H1 (cell line): Measurements from ENCODE around the gene GDPD5. TPM values are rescaled to one million over a fixed set of nuclear protein-coding genes. Genes with fewer than 3 reads are reported as not detected.

Experiments used
- CTCF ChIA-PET: fragments of 300-600 bp; sonication (Branson Sonifier 250); formaldehyde crosslinking; loops from one replicate; lab custom pipeline; 2021; ENCODE audit not compliant: partially characterized antibody; lab: Charles Lee
- POLR2A ChIA-PET: fragments of 300-600 bp; sonication (Branson Sonifier 250); formaldehyde crosslinking; loops from one replicate; lab custom pipeline; 2021; ENCODE audit warnings: inconsistent platforms; ENCODE audit not compliant: partially characterized antibody; lab: Charles Lee
- DNase-seq, 2 experiments: peaks; one replicate each; pipeline versions ENCODE4 v3.0.0 to v3.0.0-alpha.2; 2010 to 2022; ENCODE audit warnings: low spot score in 2 of 2, low read depth in 1 of 2, mixed read lengths in 1 of 2
- FAIRE-seq: peaks from 2 replicates; lab custom pipeline; 2011; peaks lifted over from hg19 to GRCh38; lab: Jason Lieb, UNC
- H2AFZ ChIP-seq: 2 replicates; pipeline ENCODE4 v1.8.1; 2012; ENCODE audit warnings: low read length, inconsistent platforms
- H2AK5ac ChIP-seq: 2 replicates; pipeline ENCODE4 v1.6.1; 2013; ENCODE audit warnings: low read depth, low read length
- H2BK120ac ChIP-seq: replicated peaks from 2 replicates; pipeline ENCODE3; 2013; ENCODE audit warnings: low read depth, low read length, inconsistent platforms
- H2BK12ac ChIP-seq: 2 replicates; pipeline ENCODE4 v1.6.1; 2013; ENCODE audit warnings: low read depth, low read length
- H2BK15ac ChIP-seq: 2 replicates; pipeline ENCODE4 v1.6.1; 2013; ENCODE audit warnings: low read length
- H2BK20ac ChIP-seq: 2 replicates; pipeline ENCODE4 v1.6.1; 2013; ENCODE audit warnings: low read length
- H2BK5ac ChIP-seq: 2 replicates; pipeline ENCODE4 v1.6.1; 2013; ENCODE audit warnings: low read depth, low read length
- H3K14ac ChIP-seq: 2 replicates; pipeline ENCODE4 v1.6.1; 2013; ENCODE audit warnings: inconsistent platforms; ENCODE audit not compliant: insufficient read length
- H3K18ac ChIP-seq: 2 replicates; pipeline ENCODE4 v1.6.1; 2013; ENCODE audit warnings: low read length; ENCODE audit errors: extremely low read depth
- H3K23ac ChIP-seq: 2 replicates; pipeline ENCODE4 v1.6.1; 2013; ENCODE audit warnings: inconsistent platforms; ENCODE audit not compliant: insufficient read length
- H3K23me2 ChIP-seq: 2 replicates; pipeline ENCODE4 v1.6.1; 2013; ENCODE audit warnings: low read depth, low read length
- H3K27ac ChIP-seq: 2 replicates; pipeline ENCODE4 v1.6.1; 2011; ENCODE audit warnings: low read depth, low read length, inconsistent platforms
- H3K27me3 ChIP-seq, 4 experiments: replicated peaks in 1 of 4; 1 replicate in 1 of 4; 2 replicates in 3 of 4; pipeline versions ENCODE4 v1.6.1 to v1.8.1; 2011 to 2013; ENCODE audit warnings: low read length in 3 of 4, mild to moderate bottlenecking in 3 of 4, inconsistent platforms in 2 of 4, mixed read lengths in 2 of 4, moderate library complexity in 1 of 4; ENCODE audit not compliant: control insufficient read depth in 3 of 4, insufficient read depth in 3 of 4; ENCODE audit errors: extremely low read depth in 1 of 4
- H3K36me3 ChIP-seq, 4 experiments: 2 replicates each; pipeline versions ENCODE4 v1.6.1 to v1.8.1; 2011 to 2013; ENCODE audit warnings: mild to moderate bottlenecking in 4 of 4, low read length in 3 of 4, moderate library complexity in 2 of 4, control low read depth in 1 of 4, inconsistent platforms in 1 of 4; ENCODE audit not compliant: insufficient read depth in 4 of 4, control insufficient read depth in 2 of 4
- H3K4ac ChIP-seq: replicated peaks from 2 replicates; pipeline ENCODE3; 2013; ENCODE audit warnings: low read length, low read depth, mixed read lengths, inconsistent platforms; ENCODE audit not compliant: insufficient read length
- H3K4me1 ChIP-seq, 4 experiments: replicated peaks in 1 of 4; 1 replicate in 1 of 4; 2 replicates in 3 of 4; pipeline versions ENCODE4 v1.6.1 to v1.8.1; 2011 to 2013; ENCODE audit warnings: low read length in 3 of 4, inconsistent platforms in 2 of 4, mixed read lengths in 1 of 4; ENCODE audit not compliant: insufficient read depth in 4 of 4, control insufficient read depth in 3 of 4
- H3K4me2 ChIP-seq, 2 experiments: 2 replicates each; pipeline versions ENCODE4 v1.6.1 to v1.8.1; 2011 to 2013; ENCODE audit warnings: low read depth in 2 of 2, low read length in 2 of 2, control low read depth in 1 of 2, inconsistent platforms in 1 of 2, mild to moderate bottlenecking in 1 of 2; ENCODE audit not compliant: insufficient read depth in 1 of 2
- H3K4me3 ChIP-seq, 4 experiments: fragments of 200-600, 300-600 bp in 1 of 4; sonication (generic), shearing (Covaris generic), sonication (Bioruptor Twin) in 1 of 4; 2 replicates each; pipeline versions ENCODE4 v1.5.1 to v1.8.1; 2011 to 2016; ENCODE audit warnings: low read length in 4 of 4, low read depth in 3 of 4, control low read depth in 2 of 4, inconsistent platforms in 2 of 4, mild to moderate bottlenecking in 2 of 4, mixed read lengths in 1 of 4, moderate library complexity in 1 of 4; ENCODE audit not compliant: insufficient read depth in 2 of 4; ENCODE audit errors: extremely low read depth in 1 of 4
- H3K56ac ChIP-seq: replicated peaks from 2 replicates; pipeline ENCODE3; 2013; ENCODE audit warnings: low read depth, mild to moderate bottlenecking, mixed read lengths, low read length, inconsistent platforms; ENCODE audit not compliant: insufficient read length
- H3K79me1 ChIP-seq: 2 replicates; pipeline ENCODE4 v1.6.1; 2013; ENCODE audit warnings: low read depth, low read length, control low read depth
- H3K79me2 ChIP-seq, 2 experiments: 2 replicates each; pipeline versions ENCODE4 v1.6.1 to v1.8.1; 2012 to 2013; ENCODE audit warnings: low read length in 2 of 2, mild to moderate bottlenecking in 2 of 2, inconsistent platforms in 1 of 2; ENCODE audit not compliant: insufficient read depth in 2 of 2, control insufficient read depth in 1 of 2
- H3K9ac ChIP-seq, 4 experiments: replicated peaks in 1 of 4; 1 replicate in 1 of 4; 2 replicates in 3 of 4; pipeline versions ENCODE4 v1.6.1 to v1.8.1; 2011 to 2013; ENCODE audit warnings: low read depth in 3 of 4, low read length in 3 of 4, control low read depth in 2 of 4, mild to moderate bottlenecking in 2 of 4, moderate library complexity in 2 of 4, inconsistent platforms in 1 of 4; ENCODE audit errors: extremely low read depth in 1 of 4
- H3K9me3 ChIP-seq, 2 experiments: 2 replicates each; pipeline versions ENCODE4 v1.6.1 to v1.8.1; 2012 to 2013; ENCODE audit warnings: mild to moderate bottlenecking in 2 of 2, moderate library complexity in 2 of 2, control low read depth in 1 of 2, inconsistent platforms in 1 of 2, low read depth in 1 of 2, low read length in 1 of 2, mixed read lengths in 1 of 2; ENCODE audit not compliant: insufficient read depth in 2 of 2
- H4K20me1 ChIP-seq, 2 experiments: replicated peaks in 1 of 2; 2 replicates each; pipeline versions ENCODE3 to v1.8.1; 2011 to 2013; ENCODE audit warnings: inconsistent platforms in 2 of 2, low read length in 2 of 2, mild to moderate bottlenecking in 1 of 2; ENCODE audit not compliant: insufficient read depth in 2 of 2, control insufficient read depth in 1 of 2
- H4K5ac ChIP-seq: 2 replicates; pipeline ENCODE4 v1.6.1; 2013; ENCODE audit warnings: low read length, low read depth, mixed read lengths, inconsistent platforms; ENCODE audit not compliant: insufficient read length
- H4K8ac ChIP-seq: 2 replicates; pipeline ENCODE4 v1.8.0; 2013; ENCODE audit warnings: mild to moderate bottlenecking, moderate library complexity, low read length, inconsistent platforms; ENCODE audit not compliant: insufficient read depth; ENCODE audit errors: extremely low read depth
- H4K91ac ChIP-seq: replicated peaks from 2 replicates; pipeline ENCODE3; 2013; ENCODE audit warnings: low read length, mixed read lengths, inconsistent platforms; ENCODE audit not compliant: insufficient read length
- BCL11A ChIP-seq, 2 experiments: IDR thresholded peaks; one replicate each; pipeline ENCODE4 v1.6.1; 2011; ENCODE audit warnings: low read depth in 2 of 2, low read length in 2 of 2, mild to moderate bottlenecking in 2 of 2
- CTBP2 ChIP-seq: IDR thresholded peaks from 2 replicates; pipeline ENCODE4 v1.7.0; 2011; ENCODE audit warnings: borderline replicate concordance, mild to moderate bottlenecking, moderate library complexity, mixed read lengths, low read length; ENCODE audit not compliant: insufficient read depth, insufficient read length
- EGR1 ChIP-seq: IDR thresholded peaks from 2 replicates; pipeline ENCODE4 v1.6.1; 2011; ENCODE audit warnings: low read depth, low read length, borderline replicate concordance
- EP300 ChIP-seq, 2 experiments: IDR thresholded peaks; 1 replicate in 1 of 2; 2 replicates in 1 of 2; pipeline ENCODE4 v1.6.1; 2011 to 2012; ENCODE audit warnings: low read depth in 2 of 2, low read length in 2 of 2, mild to moderate bottlenecking in 2 of 2, borderline replicate concordance in 1 of 2, inconsistent platforms in 1 of 2, moderate library complexity in 1 of 2
- HDAC2 ChIP-seq, 2 experiments: fragments of 300-600 bp in 1 of 2; sonication (generic) in 1 of 2; IDR thresholded peaks; 2 replicates each; pipeline ENCODE4 v1.6.1; 2011 to 2012; ENCODE audit warnings: low read depth in 2 of 2, low read length in 2 of 2, mild to moderate bottlenecking in 2 of 2, moderate library complexity in 2 of 2, borderline replicate concordance in 1 of 2, inconsistent platforms in 1 of 2
- POLR2A ChIP-seq, 2 experiments: IDR thresholded peaks; 1 replicate in 1 of 2; 2 replicates in 1 of 2; pipeline ENCODE4 v1.6.1; 2011; ENCODE audit warnings: low read depth in 2 of 2, low read length in 2 of 2, mild to moderate bottlenecking in 2 of 2; ENCODE audit errors: control extremely low read depth in 1 of 2
- RBBP5 ChIP-seq: IDR thresholded peaks from 2 replicates; pipeline ENCODE4 v1.7.1; 2012; ENCODE audit warnings: low read depth, mild to moderate bottlenecking, inconsistent platforms, low read length, moderate library complexity, borderline replicate concordance
- SP1 ChIP-seq: IDR thresholded peaks from 2 replicates; pipeline ENCODE4 v1.6.1; 2011; ENCODE audit warnings: low read depth, low read length
- SRF ChIP-seq: IDR thresholded peaks from 2 replicates; pipeline ENCODE4 v1.6.1; 2011; ENCODE audit warnings: mild to moderate bottlenecking, low read depth, low read length, moderate library complexity
- TCF12 ChIP-seq: IDR thresholded peaks from 2 replicates; pipeline ENCODE4 v1.6.1; 2011; ENCODE audit warnings: low read depth, mild to moderate bottlenecking, low read length
- USF2 ChIP-seq: IDR thresholded peaks from 2 replicates; pipeline ENCODE4 v1.6.1; 2011; ENCODE audit warnings: low read length, improper control_type of control experiment
- WGBS, 2 experiments: shearing (Covaris generic) in 1 of 2; methylation state at CpG; one replicate each; pipeline versions ENCODE4 v1.1.6 to v1.1.7; 2013 to 2015; ENCODE audit warnings: low lambda C conversion rate in 2 of 2, mixed read lengths in 2 of 2, inconsistent platforms in 1 of 2, low coverage in 1 of 2, missing lambda C conversion rate in 1 of 2; ENCODE audit not compliant: insufficient replicate concordance in 2 of 2, insufficient coverage in 1 of 2, insufficient read length in 1 of 2; ENCODE audit errors: extremely low coverage in 1 of 2, missing lambda C conversion rate in 1 of 2; 5-methylcytosine and 5-hydroxymethylcytosine counted together
- polyA plus RNA-seq, 7 experiments: library from polyadenylated mRNA; depleted of rRNA in 3 of 7; stranded (reverse) in 5 of 7; unstranded in 2 of 7; fragments of >200 nt in 5 of 7; fragments of 200-250 nt in 2 of 7; gene quantifications; 1 replicate in 5 of 7; 2 replicates in 1 of 7; 4 replicates in 1 of 7; pipeline versions ENCODE4 v1.2.1 to v1.2.3, GENCODE V29; 2011 to 2013; ENCODE audit warnings: missing spikeins in 2 of 7, mixed read lengths in 2 of 7
- total RNA-seq: library from RNA; stranded (reverse); fragmentation: NEBNext Ultra II Directional; extraction: Animal tissue kit (Norgen Biotek cat#: 25700); gene quantifications from 2 replicates; pipeline ENCODE4 v1.2.1, GENCODE V29; 2021

The GDPD5 gene
- total and polyA plus RNA-seq, 2 of the 8 experiments (the other 6 are each of a cell fraction or from before 2014, with no cell fraction given), result 7.8 to 8.6 TPM

GRCh38 chr11:75492181-75492820 is 33.4 kb downstream of the GDPD5 start:
- TF ChIP-seq RBBP5 (no peak), HDAC2 (IDR thresholded peaks at IDR 0.05; ENCODE audit: borderline replicate concordance in 1 of 2, low read depth in 2 of 2, low read length in 2 of 2) (no peak), EGR1 (no peak), TCF12 (no peak), CTBP2 (no peak), SP1 (no peak), SRF (no peak), EP300 (IDR thresholded peaks at IDR 0.05; ENCODE audit: borderline replicate concordance in 1 of 2, low read depth in 2 of 2, low read length in 2 of 2) (no peak), POLR2A (IDR thresholded peaks at IDR 0.05; ENCODE audit: control extremely low read depth in 1 of 2, low read depth in 2 of 2, low read length in 2 of 2) (no peak), BCL11A (IDR thresholded peaks at IDR 0.05; ENCODE audit: low read depth in 2 of 2, low read length in 2 of 2) (no peak), USF2 (no peak)
- TF ChIP-seq, all 59 proteins: peak for 0
- Histone ChIP-seq H3K23me2 (no peaks in the 10 kb centered on the region), H2BK5ac (no peak overlapping the region), H3K4me1 (peaks cover 2 to 19% (median 13%) of the 10 kb centered on the region in 4 experiments), H3K9ac (no peak overlapping the region), H4K91ac (no peak overlapping the region), H3K27ac (no peak overlapping the region), H3K4ac (no peak overlapping the region), H3K79me1 (no peaks in the 10 kb centered on the region), H3K14ac (no peak overlapping the region), H3K27me3 (no peaks in the 10 kb centered on the region), H2BK15ac (peak overlapping the region; percentile 67; the same call in 1 of the 2 replicates), H2BK120ac (no peak overlapping the region), H3K9me3 (no peaks in the 10 kb centered on the region), H3K36me3 (no peaks in the 10 kb centered on the region), H2BK20ac (0 out of 2 replicates have a peak overlapping the region, but pooled peaks have one; percentile 62), H3K23ac (no peak overlapping the region), H3K79me2 (no peaks in the 10 kb centered on the region), H3K4me2 (no peak overlapping the region), H3K56ac (no peak overlapping the region), H3K18ac (0 out of 2 replicates have a peak overlapping the region, but pooled peaks have one; percentile 24), H2BK12ac (peak overlapping the region; percentile 18; the same call in 1 of the 2 replicates), H3K4me3 (no peak overlapping the region), H4K8ac (no peak overlapping the region), H4K20me1 (no peaks in the 10 kb centered on the region), H4K5ac (no peak overlapping the region), H2AFZ (peak overlapping the region; percentile 65; the same call in 1 of the 2 replicates), H2AK5ac (no peak overlapping the region)
- DNase-seq, result peak in 1 of 2 experiments; percentile 21
- POLR2A ChIA-PET, result interaction anchor here (1.0 to 4.3 kb wide), 4 partner anchors 12 to 33 kb away, joined by 4 to 21 read pairs (median 4); partner anchors contain the start of gene GDPD5
- no peak for FAIRE-seq
- CTCF ChIA-PET, result interaction anchor here (0.5 to 21.4 kb wide), 7 partner anchors 21 to 105 kb away, joined by 3 to 176 read pairs (median 4); partner anchors contain the start of gene GDPD5
- WGBS, 2 experiments, result 67% methylated on average over 6 of the region's 6 CpGs; no CpG with 5 or more reads in 1 of the 2 experiments
